RPMI8226 (cell line): ENCODE results near the gene AMN1.
"Not testable (repeated sequence)": the region's sequence is repeated elsewhere in the genome, so short reads cannot be mapped to it uniquely, and the experiment has no call there.

Experiments used
- DNase-seq: peaks from one replicate; pipeline ENCODE4 v3.0.0-alpha.2; 2015

Gene AMN1

GRCh38 chr12:31728917-31729640, at the start of gene AMN1:
AMN1 (minus strand) TSS chr12:31729021; CDS start chr12:31729008, 13 bp downstream.
- DNase-seq, result peak; percentile 99

GRCh38 chr12:31773867-31774266, 45.0 kb upstream of the AMN1 start:
- DNase-seq, result no peak

GRCh38 chr12:31773223-31773750, 44.5 kb upstream of the AMN1 start:
- DNase-seq, result no peak

GRCh38 chr12:31772685-31773222, 43.9 kb upstream of the AMN1 start:
- no peak for DNase-seq

- DNase-seq, result no peak
These were observed 43.4 kb upstream of the AMN1 start for GRCh38 chr12:31772186-31772585.

GRCh38 chr12:31768046-31768445, 39.2 kb upstream of the AMN1 start:
- DNase-seq, result peak; percentile 19

GRCh38 chr12:31765931-31766330, 37.1 kb upstream of the AMN1 start:
- DNase-seq, result no peak

- no peak for DNase-seq
These were observed 31.0 kb upstream of the AMN1 start for GRCh38 chr12:31759632-31760459.

- not testable (repeated sequence) for DNase-seq
These were observed 29.5 kb upstream of the AMN1 start for GRCh38 chr12:31758297-31758696.

GRCh38 chr12:31756977-31757420, 28.2 kb upstream of the AMN1 start:
- DNase-seq, result peak; percentile 69

- peak; percentile 92 for DNase-seq
These were observed 23.6 kb upstream of the AMN1 start for GRCh38 chr12:31752450-31752849.

GRCh38 chr12:31751085-31751484, 22.3 kb upstream of the AMN1 start:
- DNase-seq, result no peak

- peak; percentile 49 for DNase-seq
These were observed 21.9 kb upstream of the AMN1 start for GRCh38 chr12:31750747-31751039.

GRCh38 chr12:31749024-31749704, 20.3 kb upstream of the AMN1 start:
- DNase-seq, result peak; percentile 92

- DNase-seq, result no peak
These were observed 16.4 kb upstream of the AMN1 start for GRCh38 chr12:31745242-31745641.

- not testable (repeated sequence) for DNase-seq
These were observed 15.5 kb upstream of the AMN1 start for GRCh38 chr12:31744363-31744762.

- peak; percentile 90 for DNase-seq
These were observed 14.1 kb upstream of the AMN1 start for GRCh38 chr12:31742891-31743290.

GRCh38 chr12:31740628-31741027, 11.8 kb upstream of the AMN1 start:
- no peak for DNase-seq

GRCh38 chr12:31737763-31738162, 8.9 kb upstream of the AMN1 start:
- DNase-seq, result no peak

- no peak for DNase-seq
These were observed 8.5 kb upstream of the AMN1 start for GRCh38 chr12:31737345-31737744.

- DNase-seq, result no peak
These were observed 7.7 kb upstream of the AMN1 start for GRCh38 chr12:31736472-31736871.

GRCh38 chr12:31733549-31734432, 5.0 kb upstream of the AMN1 start:
- DNase-seq, result not testable (repeated sequence)
